Fibroblast of pulmonary artery (primary cell): ENCODE measurements around the gene FAM210A.

Experiments used
- DNase-seq: peaks from one replicate; pipeline ENCODE4 v3.0.0-alpha.2; 2010; ENCODE audit warnings: low read depth
- H3K4me3 ChIP-seq: replicated peaks from 2 replicates; pipeline ENCODE4 v1.5.1; 2011; ENCODE audit warnings: low read depth, mild to moderate bottlenecking, control low read depth, low read length, moderate library complexity
- TF ChIP-seq, protein P1 (sequence below): IDR thresholded peaks from 2 replicates; pipeline ENCODE4 v1.5.1; 2011; ENCODE audit warnings: mild to moderate bottlenecking, control low read depth, low read length, inconsistent platforms; ENCODE audit errors: missing control alignments

The FAM210A gene

GRCh38 chr18:13725566-13726231 is 659 bp downstream of the FAM210A start:
- peak overlapping the region; percentile 91 for H3K4me3 ChIP-seq
- TF ChIP-seq, protein P1, sequence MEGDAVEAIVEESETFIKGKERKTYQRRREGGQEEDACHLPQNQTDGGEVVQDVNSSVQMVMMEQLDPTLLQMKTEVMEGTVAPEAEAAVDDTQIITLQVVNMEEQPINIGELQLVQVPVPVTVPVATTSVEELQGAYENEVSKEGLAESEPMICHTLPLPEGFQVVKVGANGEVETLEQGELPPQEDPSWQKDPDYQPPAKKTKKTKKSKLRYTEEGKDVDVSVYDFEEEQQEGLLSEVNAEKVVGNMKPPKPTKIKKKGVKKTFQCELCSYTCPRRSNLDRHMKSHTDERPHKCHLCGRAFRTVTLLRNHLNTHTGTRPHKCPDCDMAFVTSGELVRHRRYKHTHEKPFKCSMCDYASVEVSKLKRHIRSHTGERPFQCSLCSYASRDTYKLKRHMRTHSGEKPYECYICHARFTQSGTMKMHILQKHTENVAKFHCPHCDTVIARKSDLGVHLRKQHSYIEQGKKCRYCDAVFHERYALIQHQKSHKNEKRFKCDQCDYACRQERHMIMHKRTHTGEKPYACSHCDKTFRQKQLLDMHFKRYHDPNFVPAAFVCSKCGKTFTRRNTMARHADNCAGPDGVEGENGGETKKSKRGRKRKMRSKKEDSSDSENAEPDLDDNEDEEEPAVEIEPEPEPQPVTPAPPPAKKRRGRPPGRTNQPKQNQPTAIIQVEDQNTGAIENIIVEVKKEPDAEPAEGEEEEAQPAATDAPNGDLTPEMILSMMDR: no peak
- DNase-seq: peak; percentile 7

- DNase-seq: no peak
- TF ChIP-seq, protein P1: no peak
- H3K4me3 ChIP-seq: no peak overlapping the region
Observed at GRCh38 chr18:13720847-13721246, 5.5 kb downstream of the FAM210A start.

GRCh38 chr18:13720123-13720522 is 6.2 kb downstream of the FAM210A start:
- DNase-seq: no peak
- TF ChIP-seq, protein P1: no peak
- H3K4me3 ChIP-seq: no peak overlapping the region

DNA sequence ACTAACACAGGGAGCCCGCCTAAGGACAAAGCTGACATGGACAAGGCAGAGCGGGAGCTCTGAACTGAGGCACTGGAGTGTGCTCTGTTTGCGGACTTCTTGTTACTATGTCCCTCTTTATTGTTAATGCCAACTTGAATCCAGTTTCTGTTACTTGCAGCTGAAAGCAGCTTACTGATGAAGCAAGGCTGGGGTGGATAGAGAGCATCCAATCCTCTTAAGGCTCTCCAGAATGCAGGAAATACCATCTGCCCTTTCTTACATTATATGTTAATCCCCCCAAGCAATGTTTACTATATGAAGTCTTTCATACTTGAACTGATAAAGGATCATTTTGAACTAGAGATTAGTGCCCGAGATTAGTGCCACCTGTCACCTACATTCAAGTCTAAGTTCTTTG is 9.4 kb downstream of the FAM210A start:
- no peak overlapping the region for H3K4me3 ChIP-seq
- DNase-seq: no peak
- TF ChIP-seq, protein P1: no peak

GRCh38 chr18:13715330-13715729 is 11.0 kb downstream of the FAM210A start:
- DNase-seq: no peak
- H3K4me3 ChIP-seq: no peak overlapping the region
- TF ChIP-seq, protein P1: no peak

GRCh38 chr18:13713455-13714055 is 12.8 kb downstream of the FAM210A start:
- no peak for DNase-seq
- H3K4me3 ChIP-seq: no peak overlapping the region
- TF ChIP-seq, protein P1: no peak
